SH-SY5Y (cell line): ENCODE results near the gene ZNF14.

ENCODE experiments used
- GATA2 ChIP-seq: IDR thresholded peaks from 2 replicates; pipeline ENCODE4 v1.6.1; 2011; ENCODE audit warnings: mild to moderate bottlenecking, low read depth, low read length
- GATA3 ChIP-seq: IDR thresholded peaks from 2 replicates; pipeline ENCODE4 v1.6.1; 2011; ENCODE audit warnings: low read depth, mild to moderate bottlenecking, low read length, moderate library complexity

Gene ZNF14

DNA sequence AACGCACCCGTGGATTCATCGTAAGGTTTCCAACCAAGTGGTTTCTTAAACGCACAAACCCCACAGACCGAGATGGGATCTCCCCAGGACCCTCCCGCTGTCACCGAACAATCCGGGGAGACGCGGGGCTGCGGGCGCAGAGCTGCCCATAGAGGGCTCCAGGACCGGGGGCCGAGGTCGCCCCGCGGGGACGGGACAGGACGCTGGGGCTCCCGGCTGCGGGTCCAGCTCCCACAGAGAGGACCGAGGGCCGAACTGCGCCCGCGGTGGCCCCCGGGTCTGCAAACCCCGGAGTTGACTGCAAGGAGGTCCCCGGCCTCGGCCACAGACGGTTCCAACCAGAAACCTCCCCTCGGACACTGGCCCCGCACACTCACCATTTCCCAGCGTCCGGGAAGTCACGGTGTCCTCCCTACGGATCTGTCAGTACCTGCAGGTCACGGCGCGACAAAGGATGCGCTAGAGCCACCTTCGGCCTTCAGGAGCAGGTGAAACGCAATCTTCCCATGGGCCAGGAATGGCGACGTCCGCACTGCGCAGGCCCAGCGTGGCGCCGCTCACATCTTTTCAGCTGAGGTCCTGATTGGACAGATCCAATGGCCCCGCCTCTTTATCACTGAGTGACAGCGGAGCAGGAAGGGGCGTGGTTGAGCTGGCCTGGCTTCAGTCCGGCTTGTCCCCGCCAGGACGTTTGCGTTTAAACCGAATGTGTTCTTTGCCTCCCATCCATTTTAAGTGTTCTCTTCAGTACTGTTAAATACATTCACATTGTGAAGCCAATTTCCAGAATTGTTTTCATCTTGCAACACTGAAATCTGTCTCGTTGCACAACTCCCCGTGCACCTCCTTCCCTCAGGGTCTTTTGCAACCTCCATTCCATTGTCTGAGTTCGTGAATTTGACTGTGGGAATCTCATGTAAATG is at the start of gene ZNF14:
Gene ZNF14, minus strand, starts transcription at position 534 of the 923 bp plus-strand sequence. Its CDS starts 154 bp downstream, at position 380.
- no peak for TF ChIP-seq GATA3
- TF ChIP-seq GATA2: no peak

DNA sequence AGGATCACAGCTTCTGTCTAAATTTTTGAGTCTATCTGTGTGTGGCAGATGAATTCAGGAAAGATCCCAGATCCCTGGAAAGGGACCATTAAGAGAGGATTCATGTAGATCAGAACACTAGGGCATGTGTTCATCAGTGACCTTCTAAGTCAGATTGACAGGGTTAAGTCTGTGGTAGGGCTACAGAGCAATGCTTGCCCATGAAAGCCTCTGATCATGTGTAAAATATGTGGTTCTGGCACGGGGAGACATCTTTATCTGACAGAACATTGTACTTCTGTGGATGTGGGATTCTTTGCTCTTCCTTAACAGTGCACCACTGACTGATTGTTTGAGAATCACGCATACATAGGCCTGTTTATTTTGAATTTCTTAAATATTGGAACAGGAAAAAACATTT is 45.8 kb upstream of the ZNF14 start:
- no peak for TF ChIP-seq GATA2
- no peak for TF ChIP-seq GATA3

DNA sequence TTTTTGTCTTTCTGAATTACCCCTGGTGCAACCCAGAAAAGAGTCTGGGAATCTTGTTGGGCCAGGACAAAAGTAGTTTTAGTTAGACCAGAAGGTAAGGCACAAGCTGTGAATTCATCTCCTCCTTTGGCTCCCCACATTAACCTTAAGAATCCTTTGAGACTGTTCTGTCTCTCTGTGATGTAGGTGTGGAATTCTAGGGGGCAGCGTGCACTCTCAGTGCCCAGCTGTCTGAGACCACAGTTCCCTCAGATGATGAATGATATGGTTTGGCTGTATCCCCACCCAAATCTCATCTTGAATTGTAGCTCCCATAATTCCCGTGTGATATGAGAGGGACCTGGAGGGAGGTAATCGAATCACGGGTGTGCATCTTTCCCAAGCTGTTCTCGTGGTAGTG is 44.8 kb upstream of the ZNF14 start:
- TF ChIP-seq GATA3 (no peak), GATA2 (no peak)

DNA sequence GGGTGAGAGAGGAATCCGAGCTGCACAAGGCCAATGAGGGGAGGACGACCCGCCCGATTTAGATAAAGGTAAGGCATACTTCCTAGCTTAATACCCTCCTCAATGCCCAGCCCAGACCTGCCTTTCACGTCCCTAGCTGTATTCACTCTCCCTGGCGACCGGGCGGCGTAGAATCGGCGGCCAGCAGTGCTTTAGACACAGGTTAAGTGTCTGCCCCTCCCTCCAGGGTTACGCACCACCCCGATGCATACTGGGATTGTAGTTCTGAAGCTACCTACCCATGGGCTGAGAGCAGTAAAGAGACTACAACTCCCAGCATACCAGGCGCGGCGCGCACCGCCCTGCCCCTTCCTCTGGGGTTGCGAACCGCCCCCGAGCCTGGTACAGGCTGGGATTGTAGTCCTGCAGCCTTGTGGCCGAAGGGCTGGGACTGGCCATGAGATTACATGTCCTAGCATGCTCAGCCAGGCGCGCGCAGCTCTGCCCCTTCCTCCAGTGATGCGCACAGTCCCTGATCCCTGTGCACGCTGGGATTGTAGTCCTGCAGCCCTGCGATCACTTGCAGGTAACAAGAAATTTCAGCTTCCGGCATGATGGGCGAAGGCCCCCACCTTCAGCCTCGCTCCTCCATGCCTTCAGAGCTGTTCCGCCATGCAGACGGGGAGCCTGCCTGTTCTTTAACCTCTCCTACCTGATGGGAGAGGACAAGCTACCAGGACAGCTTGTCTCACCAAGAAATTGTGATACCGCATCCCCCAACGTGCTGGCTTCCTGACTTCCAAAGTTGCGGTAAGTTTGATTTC is 43.5 kb upstream of the ZNF14 start:
- TF ChIP-seq GATA3 (no peak), GATA2 (no peak)

DNA sequence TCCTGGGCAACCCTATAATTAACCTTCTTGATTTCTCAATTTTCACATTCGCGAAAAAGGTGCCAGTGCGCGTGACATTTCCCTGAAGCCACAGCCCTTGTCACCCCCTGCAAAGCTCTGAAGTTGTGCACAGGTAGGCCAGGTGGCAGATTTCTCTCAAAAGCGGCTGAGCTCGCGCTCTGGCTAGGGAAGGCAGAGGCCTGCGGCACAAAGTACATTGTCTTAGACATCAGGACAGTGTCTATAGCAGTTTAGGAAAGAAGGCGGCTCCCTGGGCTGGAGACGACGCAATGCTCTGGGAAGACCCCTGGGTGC is 42.9 kb upstream of the ZNF14 start:
- TF ChIP-seq GATA2 (no peak), GATA3 (no peak)

DNA sequence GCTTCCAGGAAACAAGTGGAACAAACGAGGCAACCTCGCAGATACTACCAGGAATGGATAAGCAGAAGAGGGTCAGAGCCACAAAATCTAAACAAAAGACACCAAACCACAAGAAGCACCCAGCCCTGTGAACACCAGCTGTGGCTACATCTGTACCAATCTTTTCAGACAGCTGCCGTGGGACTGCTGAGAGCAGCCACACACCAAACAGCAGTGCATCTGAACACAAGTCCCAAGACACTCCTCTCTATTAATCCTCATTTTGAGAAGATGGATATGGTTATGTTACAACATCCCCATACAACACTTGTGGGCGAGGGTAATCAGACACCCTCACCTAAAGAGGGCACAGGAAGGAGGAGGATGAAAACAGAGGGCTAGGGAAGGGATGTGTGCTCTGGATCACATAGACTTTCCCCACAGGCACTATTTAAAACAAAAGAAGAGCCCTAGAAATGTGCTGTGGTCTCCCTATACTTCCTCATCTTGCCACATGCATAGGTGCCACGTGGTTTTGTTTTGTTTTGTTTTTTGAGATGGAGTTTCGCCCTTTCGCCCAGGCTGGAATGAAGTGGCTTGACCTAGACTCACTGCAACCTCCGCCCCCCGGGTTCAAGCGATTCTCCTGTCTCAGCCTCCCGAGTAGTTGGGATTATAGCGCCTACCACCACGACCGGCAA is 41.6 kb upstream of the ZNF14 start:
- TF ChIP-seq GATA2 (no peak), GATA3 (no peak)

DNA sequence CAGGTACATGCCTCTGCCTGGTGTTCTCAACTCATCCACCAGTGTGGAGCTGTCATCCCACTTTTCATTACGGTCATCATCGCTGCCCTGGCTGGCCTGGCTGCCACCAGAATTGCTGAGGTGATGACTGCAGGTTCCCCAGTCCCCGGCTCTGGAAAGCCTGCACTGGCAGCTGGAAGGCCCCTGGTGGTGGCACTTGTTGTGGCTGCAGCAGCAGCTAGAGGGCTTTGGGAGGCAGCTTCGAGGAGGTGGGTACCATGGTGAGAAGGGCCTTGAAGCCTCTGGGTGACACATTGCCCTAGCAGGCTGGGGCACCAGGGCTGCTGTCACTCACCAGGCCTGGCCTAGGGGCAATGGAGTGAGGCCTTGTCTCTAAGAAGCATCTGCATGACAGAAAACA is 25.3 kb upstream of the ZNF14 start:
- TF ChIP-seq GATA3: no peak

DNA sequence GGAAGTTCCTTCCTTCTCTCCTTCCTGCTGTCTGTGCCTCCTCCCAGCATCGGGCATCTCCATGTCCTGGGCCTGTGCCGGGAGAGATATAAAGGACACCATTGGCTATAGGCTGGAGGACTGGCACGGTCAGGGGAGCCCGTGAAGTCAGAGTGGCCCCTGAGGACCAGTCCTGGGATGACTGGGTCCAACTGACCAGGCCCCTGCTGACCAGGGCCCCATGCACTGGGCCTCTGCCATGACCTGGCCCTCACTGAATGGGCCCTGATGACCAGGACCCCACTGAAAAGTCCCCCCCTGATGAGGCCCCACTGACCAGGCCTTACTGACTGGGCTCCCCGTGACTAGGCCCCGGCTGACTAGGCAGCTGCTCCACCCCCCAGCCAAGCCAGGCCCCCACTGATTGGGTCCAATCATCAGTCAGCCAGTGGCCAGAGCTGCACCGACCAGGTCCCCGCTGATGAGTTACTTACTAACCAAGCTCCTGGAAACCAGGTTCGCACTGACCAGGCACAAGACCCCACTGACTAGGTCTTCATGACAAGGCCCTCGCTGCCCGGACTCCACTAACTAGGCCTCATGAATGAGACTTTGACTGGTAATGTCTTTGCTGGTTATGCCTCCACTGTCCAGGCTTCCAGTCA is 20.0 kb upstream of the ZNF14 start:
- TF ChIP-seq GATA3: no peak
- no peak for TF ChIP-seq GATA2

DNA sequence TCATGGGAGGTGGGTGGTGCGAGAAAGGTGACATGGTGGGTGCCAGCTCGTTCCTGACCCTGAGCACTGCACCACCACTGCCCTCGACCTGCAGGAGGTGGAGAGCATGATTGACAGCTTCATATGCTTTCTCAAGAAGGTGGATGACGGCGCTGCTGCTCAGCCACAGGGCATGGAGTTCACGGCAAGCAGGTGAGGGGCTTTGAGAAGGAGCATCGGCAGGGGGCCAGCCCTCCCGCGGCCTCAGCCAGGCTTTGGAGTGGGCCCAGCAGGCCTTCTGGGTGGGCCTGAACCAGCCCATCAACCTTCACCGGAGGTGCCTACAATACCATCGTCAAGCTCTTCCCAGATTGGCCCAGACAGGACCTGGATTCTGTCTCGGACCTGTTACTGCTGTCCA is 18.9 kb upstream of the ZNF14 start:
- TF ChIP-seq GATA2 (no peak), GATA3 (no peak)

DNA sequence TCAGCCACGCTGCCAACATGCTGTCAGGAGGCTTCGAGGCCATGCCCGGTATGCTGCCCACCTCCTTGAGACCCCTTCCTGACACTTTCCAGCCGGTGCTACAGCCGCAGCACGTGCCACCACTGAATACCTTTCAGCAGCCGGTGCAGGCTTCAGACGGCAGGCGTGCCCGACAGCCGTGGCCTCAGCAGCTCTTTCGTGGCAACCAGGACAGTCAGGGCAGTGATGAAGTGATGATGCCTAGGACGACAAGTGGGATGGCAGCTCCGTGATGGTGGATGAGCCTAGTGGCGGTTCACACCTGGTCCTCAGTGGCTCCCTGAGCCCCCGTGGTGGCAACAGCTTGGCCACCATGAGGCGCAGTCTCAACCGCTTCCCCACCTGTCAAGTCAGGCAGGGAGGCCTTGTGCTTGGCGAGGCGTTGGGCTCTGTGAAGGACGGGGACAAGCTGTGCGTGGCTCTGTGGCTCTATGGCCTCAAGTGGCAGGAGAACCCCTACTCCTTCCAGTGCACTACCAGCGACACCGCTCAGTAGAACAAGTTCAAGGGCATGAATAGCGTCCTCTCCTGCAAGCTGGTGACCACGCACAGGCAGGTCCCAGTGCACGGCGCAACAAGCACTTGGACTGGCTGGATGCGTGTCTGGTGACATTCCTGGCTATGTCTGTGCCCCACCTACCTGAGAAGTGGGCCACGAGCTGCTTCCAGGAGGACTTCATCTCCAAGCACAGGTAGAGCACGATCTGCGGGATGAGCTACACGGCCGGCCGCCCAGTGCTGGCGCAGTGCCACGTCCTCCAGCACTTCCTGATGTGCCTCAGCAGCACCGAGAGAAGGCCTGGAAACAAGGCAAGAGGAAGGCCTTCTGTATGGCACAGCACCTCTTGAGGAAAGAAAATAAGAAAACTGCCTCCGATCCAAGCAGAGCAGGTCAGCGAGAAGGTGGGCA is 18.2 kb upstream of the ZNF14 start:
- TF ChIP-seq GATA3: no peak
- TF ChIP-seq GATA2: no peak

DNA sequence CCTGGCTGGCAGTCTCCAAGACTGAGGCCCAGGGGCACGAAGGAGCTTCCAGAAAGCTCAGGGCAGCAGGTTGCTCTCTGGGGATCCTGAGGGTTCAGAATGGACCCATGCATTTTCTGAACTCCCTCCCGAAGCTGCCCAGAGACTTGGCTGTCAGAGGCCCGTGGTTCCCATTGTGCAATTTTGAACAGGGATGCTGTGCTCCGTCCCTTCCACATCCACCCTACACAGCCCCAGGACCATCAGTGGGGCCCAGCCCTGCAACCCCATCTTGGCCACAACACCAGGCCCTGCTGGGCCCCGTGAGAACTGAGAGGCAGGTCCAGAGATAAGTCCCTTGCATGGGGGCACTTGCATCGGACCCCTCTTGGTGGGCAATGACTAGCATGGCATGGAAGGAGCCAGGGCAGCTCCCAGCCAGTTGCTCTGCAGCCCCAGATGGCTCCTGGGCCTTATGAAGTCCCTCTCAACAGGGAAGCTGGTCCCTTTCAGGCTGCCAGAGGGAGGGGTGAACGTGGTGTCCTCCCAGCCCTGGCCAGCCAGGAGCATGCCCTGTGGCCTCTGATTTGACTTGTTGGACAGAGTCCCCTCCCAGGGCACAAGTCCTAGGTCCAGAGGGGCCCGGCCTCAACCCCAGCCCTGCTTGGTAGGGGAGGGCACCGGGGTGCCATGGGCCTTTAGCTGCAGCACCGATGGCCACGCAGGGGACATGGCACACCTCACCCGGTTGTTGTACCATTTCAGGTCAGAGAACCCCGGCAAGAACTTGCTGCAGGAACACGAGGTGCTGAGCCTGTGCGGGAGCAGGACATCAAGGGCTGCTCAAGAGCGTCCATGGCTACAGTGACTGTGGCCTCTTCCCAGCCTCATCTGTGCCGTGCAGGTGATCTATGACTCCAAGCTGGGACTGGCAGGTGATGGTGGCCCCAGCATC is 17.3 kb upstream of the ZNF14 start:
- no peak for TF ChIP-seq GATA3
- no peak for TF ChIP-seq GATA2

DNA sequence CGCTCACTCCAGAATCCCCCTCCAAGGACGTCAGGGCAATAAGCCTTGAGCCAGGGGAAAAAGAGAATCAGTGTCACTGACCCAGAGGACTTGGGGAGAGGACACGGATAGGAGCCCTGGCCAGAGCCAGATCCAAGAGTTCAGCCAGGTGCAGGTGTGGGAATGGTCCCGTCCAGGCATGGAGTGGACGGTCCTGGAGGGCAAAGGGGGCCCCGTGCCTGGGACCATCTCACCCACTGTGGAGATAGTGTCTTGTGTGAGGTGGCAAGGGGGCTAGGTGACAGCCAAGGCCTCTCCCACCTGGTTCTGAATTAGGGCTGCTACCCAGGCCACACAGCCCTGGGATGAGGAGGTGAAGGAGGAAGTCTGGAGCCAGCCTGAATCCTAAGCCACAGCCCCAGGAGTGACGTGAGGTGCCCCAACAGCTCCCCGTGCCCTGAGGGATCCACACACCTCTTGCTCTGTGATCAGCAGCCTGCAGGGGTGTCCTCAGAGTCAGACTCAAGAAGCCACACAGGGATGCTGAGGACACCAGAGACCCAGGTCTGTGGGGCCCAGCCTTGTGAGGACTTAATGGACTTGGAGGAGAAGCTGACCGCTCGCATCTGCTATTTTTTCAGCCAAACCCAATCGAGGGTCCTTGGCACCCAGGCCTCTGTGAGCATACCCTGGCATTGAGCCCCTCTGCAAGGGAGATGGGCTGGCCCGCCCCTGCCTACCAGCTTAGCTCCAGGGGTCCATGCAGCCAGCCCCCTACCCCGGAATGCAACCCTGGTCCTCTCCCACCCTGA is 16.4 kb upstream of the ZNF14 start:
- no peak for TF ChIP-seq GATA2
- TF ChIP-seq GATA3: no peak
